WTC11 (cell line): ENCODE measurements around the gene C1QC. TPM values are rescaled to one million over a fixed set of nuclear protein-coding genes. Genes with fewer than 3 reads are reported as not detected.

Experiments used
- ATAC-seq: fragments of 200-7000 bp; cut with Tn5 transposase; 2 replicates; pipeline ENCODE4 v1.10.0; 2021; ENCODE audit warnings: mild to moderate bottlenecking, moderate library complexity
- CTCF ChIA-PET: fragments of 300-600 bp; sonication (Branson Sonifier 250); formaldehyde crosslinking; loops from one replicate; lab custom pipeline; 2021; ENCODE audit warnings: antibody characterized with exemption; lab: Charles Lee
- POLR2A ChIA-PET: fragments of 350-600 bp; sonication (Branson Sonifier 250); formaldehyde crosslinking; loops from one replicate; lab custom pipeline; 2021; ENCODE audit warnings: antibody characterized with exemption; lab: Charles Lee
- DNase-seq: peaks from one replicate; pipeline ENCODE4 v3.0.0; 2021; ENCODE audit warnings: low spot score
- H3K27ac Mint-ChIP-seq: 2 replicates; pipeline ENCODE4 v1.8.0; 2021; ENCODE audit warnings: mixed read lengths
- H3K27me3 Mint-ChIP-seq: 2 replicates; pipeline ENCODE4 v1.8.0; 2021; ENCODE audit warnings: low read depth, mild to moderate bottlenecking, moderate library complexity, mixed read lengths
- H3K36me3 Mint-ChIP-seq: 2 replicates; pipeline ENCODE4 v1.8.0; 2021; ENCODE audit warnings: mixed read lengths
- H3K4me1 Mint-ChIP-seq: 2 replicates; pipeline ENCODE4 v1.8.0; 2022; ENCODE audit warnings: mixed read lengths
- H3K4me3 Mint-ChIP-seq: 2 replicates; pipeline ENCODE4 v1.8.0; 2021; ENCODE audit warnings: mild to moderate bottlenecking, moderate library complexity, mixed read lengths
- H3K9me3 Mint-ChIP-seq: 2 replicates; pipeline ENCODE4 v1.8.0; 2021; ENCODE audit warnings: mixed read lengths
- ATF1 ChIP-seq: sonication (generic); formaldehyde crosslinking; IDR thresholded peaks from 2 replicates; pipeline ENCODE4 v1.8.1; 2023; ENCODE audit warnings: mild to moderate bottlenecking, moderate library complexity, missing genetic modification reagents
- CDX4 ChIP-seq: fragments of 250-450 bp; sonication (Bioruptor Pico); IDR thresholded peaks from 2 replicates; pipeline ENCODE4 v1.9.0; 2021; ENCODE audit warnings: moderate library complexity, mild to moderate bottlenecking, inconsistent platforms, borderline replicate concordance
- CREB1 ChIP-seq: sonication (generic); formaldehyde crosslinking; IDR thresholded peaks from 2 replicates; pipeline ENCODE4 v1.8.0; 2023; ENCODE audit warnings: mild to moderate bottlenecking, missing genetic modification reagents
- EMX1 ChIP-seq: fragments of 250-450 bp; sonication (Bioruptor Pico); IDR thresholded peaks from 2 replicates; pipeline ENCODE4 v1.8.0; 2021; ENCODE audit warnings: mild to moderate bottlenecking
- NFATC4 ChIP-seq: fragments of 250-450 bp; sonication (Bioruptor Pico); IDR thresholded peaks from 2 replicates; pipeline ENCODE4 v1.9.0; 2021; ENCODE audit warnings: mild to moderate bottlenecking
- RORB ChIP-seq: fragments of 250-450 bp; sonication (Bioruptor Pico); IDR thresholded peaks from 2 replicates; pipeline ENCODE4 v1.9.0; 2021; ENCODE audit warnings: mild to moderate bottlenecking
- SOX15 ChIP-seq: fragments of 250-450 bp; sonication (Bioruptor Pico); IDR thresholded peaks from 2 replicates; pipeline ENCODE4 v1.9.0; 2021; ENCODE audit warnings: mild to moderate bottlenecking
- TCF7 ChIP-seq: sonication (generic); formaldehyde crosslinking; IDR thresholded peaks from 2 replicates; pipeline ENCODE4 v1.8.0; 2022; ENCODE audit warnings: mild to moderate bottlenecking, low read depth, missing genetic modification reagents, moderate library complexity
- TP53 ChIP-seq: sonication (generic); formaldehyde crosslinking; IDR thresholded peaks from 2 replicates; pipeline ENCODE4 v1.8.1; 2023; ENCODE audit warnings: mild to moderate bottlenecking, missing genetic modification reagents
- ZNF219 ChIP-seq: sonication (generic); formaldehyde crosslinking; IDR thresholded peaks from 2 replicates; pipeline ENCODE4 v1.8.0; 2023; ENCODE audit warnings: missing genetic modification reagents, mild to moderate bottlenecking, borderline replicate concordance
- ZNF232 ChIP-seq: sonication (generic); formaldehyde crosslinking; IDR thresholded peaks from 2 replicates; pipeline ENCODE4 v1.8.0; 2022; ENCODE audit warnings: mild to moderate bottlenecking, missing genetic modification reagents
- ZNF317 ChIP-seq: sonication (generic); formaldehyde crosslinking; IDR thresholded peaks from 2 replicates; pipeline ENCODE4 v1.8.1; 2023; ENCODE audit warnings: low read depth, mild to moderate bottlenecking, moderate library complexity, missing genetic modification reagents, borderline replicate concordance
- ZNF423 ChIP-seq: fragments of 250-450 bp; sonication (Bioruptor Pico); IDR thresholded peaks from 2 replicates; pipeline ENCODE4 v2.1.2; 2022; ENCODE audit warnings: mild to moderate bottlenecking, moderate library complexity
- ZNF532 ChIP-seq: fragments of 250-450 bp; sonication (Bioruptor Pico); IDR thresholded peaks from 2 replicates; pipeline ENCODE4 v1.9.0; 2021; ENCODE audit warnings: mild to moderate bottlenecking, borderline replicate concordance
- ZNF671 ChIP-seq: fragments of 250-450 bp; sonication (Bioruptor Pico); IDR thresholded peaks from 2 replicates; pipeline ENCODE4 v1.8.0; 2021; ENCODE audit warnings: mild to moderate bottlenecking
- total RNA-seq: library from RNA; stranded (reverse); gene quantifications from 3 replicates; pipeline ENCODE4 v1.2.3, GENCODE V29; 2021
- TF ChIP-seq, protein P1 (sequence below): sonication (generic); formaldehyde crosslinking; IDR thresholded peaks from 2 replicates; pipeline ENCODE4 v1.8.1; 2023; ENCODE audit warnings: mild to moderate bottlenecking, missing genetic modification reagents, moderate library complexity
- TF ChIP-seq, protein P2 (sequence below): sonication (generic); formaldehyde crosslinking; IDR thresholded peaks from 2 replicates; pipeline ENCODE4 v1.8.1; 2023; ENCODE audit warnings: mild to moderate bottlenecking, moderate library complexity, missing genetic modification reagents
- TF ChIP-seq, protein P3 (sequence below): sonication (generic); formaldehyde crosslinking; IDR thresholded peaks from 2 replicates; pipeline ENCODE4 v1.8.0; 2023; ENCODE audit warnings: missing genetic modification reagents, mild to moderate bottlenecking, borderline replicate concordance
- TF ChIP-seq, protein P4 (sequence below): sonication (generic); formaldehyde crosslinking; IDR thresholded peaks from 2 replicates; pipeline ENCODE4 v1.8.1; 2022; ENCODE audit warnings: mild to moderate bottlenecking, missing genetic modification reagents, moderate library complexity, borderline replicate concordance

C1QC gene
- total RNA-seq, 1 experiment from 2014 or later: 0.28 TPM

DNA sequence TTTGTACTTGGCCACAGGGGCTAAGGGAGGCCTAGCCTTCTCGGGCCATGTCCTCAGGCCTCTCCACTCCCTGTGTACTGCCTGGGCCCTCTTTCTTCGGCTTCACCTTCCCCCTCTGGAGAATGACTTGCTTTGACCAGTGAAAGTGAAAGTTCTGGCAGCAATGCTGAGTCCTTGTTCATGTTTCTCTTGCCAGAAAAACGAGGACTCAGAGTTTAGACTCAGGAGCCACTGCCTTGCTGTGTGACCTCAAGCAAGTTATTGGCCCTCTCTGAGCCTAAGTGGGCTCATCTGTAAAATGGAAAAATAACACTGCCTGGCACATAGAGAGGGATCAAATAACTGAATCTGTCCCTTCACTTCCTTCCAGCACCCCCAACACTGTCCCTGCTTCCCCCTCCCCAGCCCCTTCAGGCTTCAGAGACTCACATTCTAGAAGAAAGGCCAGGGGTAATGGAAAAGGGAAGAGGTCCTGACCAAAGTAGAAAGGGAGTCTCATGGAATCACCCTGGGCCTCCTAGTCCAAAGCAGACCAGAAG is 5.5 kb upstream of the C1QC start:
- ATAC-seq (no peak), DNase-seq (no peak)
- Mint-ChIP-seq H3K27ac (no peak overlapping the region), H3K4me3 (no peak overlapping the region), H3K27me3 (no peaks in the 10 kb centered on the region; the same call in 1 of the 2 replicates), H3K9me3 (no peaks in the 10 kb centered on the region), H3K4me1 (peaks cover 5% of the 10 kb centered on the region), H3K36me3 (no peaks in the 10 kb centered on the region)
- no peak for TF ChIP-seq RORB (CRISPR knock-in tag)
- no peak for TF ChIP-seq ZNF232 (CRISPR knock-in tag)
- TF ChIP-seq ZNF671 (CRISPR knock-in tag): no peak
- TF ChIP-seq, protein P1, sequence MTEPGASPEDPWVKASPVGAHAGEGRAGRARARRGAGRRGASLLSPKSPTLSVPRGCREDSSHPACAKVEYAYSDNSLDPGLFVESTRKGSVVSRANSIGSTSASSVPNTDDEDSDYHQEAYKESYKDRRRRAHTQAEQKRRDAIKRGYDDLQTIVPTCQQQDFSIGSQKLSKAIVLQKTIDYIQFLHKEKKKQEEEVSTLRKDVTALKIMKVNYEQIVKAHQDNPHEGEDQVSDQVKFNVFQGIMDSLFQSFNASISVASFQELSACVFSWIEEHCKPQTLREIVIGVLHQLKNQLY: no peak
- TF ChIP-seq TCF7 (CRISPR knock-in tag): no peak
- TF ChIP-seq, protein P2, sequence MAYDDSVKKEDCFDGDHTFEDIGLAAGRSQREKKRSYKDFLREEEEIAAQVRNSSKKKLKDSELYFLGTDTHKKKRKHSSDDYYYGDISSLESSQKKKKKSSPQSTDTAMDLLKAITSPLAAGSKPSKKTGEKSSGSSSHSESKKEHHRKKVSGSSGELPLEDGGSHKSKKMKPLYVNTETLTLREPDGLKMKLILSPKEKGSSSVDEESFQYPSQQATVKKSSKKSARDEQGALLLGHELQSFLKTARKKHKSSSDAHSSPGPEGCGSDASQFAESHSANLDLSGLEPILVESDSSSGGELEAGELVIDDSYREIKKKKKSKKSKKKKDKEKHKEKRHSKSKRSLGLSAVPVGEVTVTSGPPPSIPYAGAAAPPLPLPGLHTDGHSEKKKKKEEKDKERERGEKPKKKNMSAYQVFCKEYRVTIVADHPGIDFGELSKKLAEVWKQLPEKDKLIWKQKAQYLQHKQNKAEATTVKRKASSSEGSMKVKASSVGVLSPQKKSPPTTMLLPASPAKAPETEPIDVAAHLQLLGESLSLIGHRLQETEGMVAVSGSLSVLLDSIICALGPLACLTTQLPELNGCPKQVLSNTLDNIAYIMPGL (CRISPR knock-in tag): no peak
- TF ChIP-seq NFATC4 (CRISPR knock-in tag): no peak
- TF ChIP-seq TP53 (CRISPR knock-in tag): no peak
- ChIA-PET CTCF (no interaction called here), POLR2A (no interaction called here)

- no peaks in the 10 kb centered on the region for H3K36me3 Mint-ChIP-seq
- no peak overlapping the region for H3K4me3 Mint-ChIP-seq
- no peak for DNase-seq
- ChIA-PET POLR2A (no interaction called here), CTCF (interaction anchor here (0.6 to 1.8 kb wide), 17 partner anchors 10 to 533 kb away, joined by 3 to 13 read pairs (median 4); partner anchors contain the start of gene C1QB)
- H3K27ac Mint-ChIP-seq: no peak overlapping the region; the same call in 1 of the 2 replicates
- H3K4me1 Mint-ChIP-seq: peaks cover 5% of the 10 kb centered on the region
- ATAC-seq: peak; percentile 9
- no peaks in the 10 kb centered on the region for H3K9me3 Mint-ChIP-seq
- H3K27me3 Mint-ChIP-seq: no peaks in the 10 kb centered on the region; the same call in 1 of the 2 replicates
- TF ChIP-seq, protein P1: no peak
- TF ChIP-seq CREB1 (CRISPR knock-in tag): no peak
- TF ChIP-seq ZNF532 (CRISPR knock-in tag): no peak
- TF ChIP-seq ZNF219: no peak
- TF ChIP-seq SOX15: no peak
- no peak for TF ChIP-seq CDX4 (CRISPR knock-in tag)
- TF ChIP-seq ATF1: no peak
- TF ChIP-seq, protein P3, sequence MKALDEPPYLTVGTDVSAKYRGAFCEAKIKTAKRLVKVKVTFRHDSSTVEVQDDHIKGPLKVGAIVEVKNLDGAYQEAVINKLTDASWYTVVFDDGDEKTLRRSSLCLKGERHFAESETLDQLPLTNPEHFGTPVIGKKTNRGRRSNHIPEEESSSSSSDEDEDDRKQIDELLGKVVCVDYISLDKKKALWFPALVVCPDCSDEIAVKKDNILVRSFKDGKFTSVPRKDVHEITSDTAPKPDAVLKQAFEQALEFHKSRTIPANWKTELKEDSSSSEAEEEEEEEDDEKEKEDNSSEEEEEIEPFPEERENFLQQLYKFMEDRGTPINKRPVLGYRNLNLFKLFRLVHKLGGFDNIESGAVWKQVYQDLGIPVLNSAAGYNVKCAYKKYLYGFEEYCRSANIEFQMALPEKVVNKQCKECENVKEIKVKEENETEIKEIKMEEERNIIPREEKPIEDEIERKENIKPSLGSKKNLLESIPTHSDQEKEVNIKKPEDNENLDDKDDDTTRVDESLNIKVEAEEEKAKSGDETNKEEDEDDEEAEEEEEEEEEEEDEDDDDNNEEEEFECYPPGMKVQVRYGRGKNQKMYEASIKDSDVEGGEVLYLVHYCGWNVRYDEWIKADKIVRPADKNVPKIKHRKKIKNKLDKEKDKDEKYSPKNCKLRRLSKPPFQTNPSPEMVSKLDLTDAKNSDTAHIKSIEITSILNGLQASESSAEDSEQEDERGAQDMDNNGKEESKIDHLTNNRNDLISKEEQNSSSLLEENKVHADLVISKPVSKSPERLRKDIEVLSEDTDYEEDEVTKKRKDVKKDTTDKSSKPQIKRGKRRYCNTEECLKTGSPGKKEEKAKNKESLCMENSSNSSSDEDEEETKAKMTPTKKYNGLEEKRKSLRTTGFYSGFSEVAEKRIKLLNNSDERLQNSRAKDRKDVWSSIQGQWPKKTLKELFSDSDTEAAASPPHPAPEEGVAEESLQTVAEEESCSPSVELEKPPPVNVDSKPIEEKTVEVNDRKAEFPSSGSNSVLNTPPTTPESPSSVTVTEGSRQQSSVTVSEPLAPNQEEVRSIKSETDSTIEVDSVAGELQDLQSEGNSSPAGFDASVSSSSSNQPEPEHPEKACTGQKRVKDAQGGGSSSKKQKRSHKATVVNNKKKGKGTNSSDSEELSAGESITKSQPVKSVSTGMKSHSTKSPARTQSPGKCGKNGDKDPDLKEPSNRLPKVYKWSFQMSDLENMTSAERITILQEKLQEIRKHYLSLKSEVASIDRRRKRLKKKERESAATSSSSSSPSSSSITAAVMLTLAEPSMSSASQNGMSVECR (CRISPR knock-in tag): no peak
- no peak; the same call in none of the 2 replicates for TF ChIP-seq ZNF317 (CRISPR knock-in tag)
- no peak for TF ChIP-seq EMX1
- TF ChIP-seq ZNF232 (CRISPR knock-in tag): no peak
- TF ChIP-seq, protein P4, sequence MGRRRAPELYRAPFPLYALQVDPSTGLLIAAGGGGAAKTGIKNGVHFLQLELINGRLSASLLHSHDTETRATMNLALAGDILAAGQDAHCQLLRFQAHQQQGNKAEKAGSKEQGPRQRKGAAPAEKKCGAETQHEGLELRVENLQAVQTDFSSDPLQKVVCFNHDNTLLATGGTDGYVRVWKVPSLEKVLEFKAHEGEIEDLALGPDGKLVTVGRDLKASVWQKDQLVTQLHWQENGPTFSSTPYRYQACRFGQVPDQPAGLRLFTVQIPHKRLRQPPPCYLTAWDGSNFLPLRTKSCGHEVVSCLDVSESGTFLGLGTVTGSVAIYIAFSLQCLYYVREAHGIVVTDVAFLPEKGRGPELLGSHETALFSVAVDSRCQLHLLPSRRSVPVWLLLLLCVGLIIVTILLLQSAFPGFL (CRISPR knock-in tag): no peak
- TF ChIP-seq ZNF423 (CRISPR knock-in tag): no peak
Measured at GRCh38 chr1:22638476-22639234, 4.8 kb upstream of the C1QC start.
